K562 (cell line): ENCODE results near the gene SRGAP3. TPM values are rescaled to one million over a fixed set of nuclear protein-coding genes. Genes with fewer than 3 reads are reported as not detected.
A peak's percentile ranks its signal among the peaks of the same experiment; 100 is the strongest.

Source experiments
- ATAC-seq: fragments of 200-7000 bp; cut with Tn5 transposase; 3 replicates; pipeline ENCODE4 v1.9.1; 2020; ENCODE audit warnings: moderate library complexity
- BruUV-seq: library from RNA; stranded (reverse); fragments of 400-500 nt; replicated peaks from 2 replicates; lab custom pipeline; 2021; lab: Mats Ljungman, UMichigan
- CTCF ChIA-PET: fragments of 300-600 bp; formaldehyde crosslinking; extraction: SDS; loops from one replicate; lab custom pipeline; 2021; ENCODE audit warnings: low intra/inter-chr PET ratio; lab: Yijun Ruan, JAX
- POLR2A ChIA-PET: fragments of 300-600, 350-650 bp; sonication (Branson Sonifier 250); formaldehyde crosslinking; extraction: SDS; loops from one replicate; lab custom pipeline; 2021; ENCODE audit warnings: antibody characterized with exemption, inconsistent platforms; lab: Yijun Ruan, JAX
- DNase-seq, 4 experiments: peaks; one replicate each; pipeline versions ENCODE4 v3.0.0 to v3.0.0-alpha.2; 2011 to 2018; ENCODE audit warnings: low spot score in 3 of 4, mixed read lengths in 3 of 4; ENCODE audit errors: extremely low read depth in 1 of 4
- FAIRE-seq: peaks from 2 replicates; lab custom pipeline; 2011; peaks lifted over from hg19 to GRCh38; lab: Jason Lieb, UNC
- H2AFZ ChIP-seq: 2 replicates; pipeline ENCODE4 v1.6.0; 2011; ENCODE audit warnings: low read depth, low read length, control low read depth, inconsistent platforms
- H3K27ac ChIP-seq: fragments of 200-600 bp; 3 replicates; pipeline ENCODE4 v1.8.0; 2011; ENCODE audit warnings: low read depth, mild to moderate bottlenecking, control low read depth, inconsistent platforms, low read length, moderate library complexity, mixed read lengths; ENCODE audit errors: extremely low read depth
- H3K27me3 ChIP-seq, 2 experiments: fragments of 300-600 bp in 1 of 2; 2 replicates in 1 of 2; 3 replicates in 1 of 2; pipeline versions ENCODE4 v1.6.0 to v1.8.0; 2011; ENCODE audit warnings: inconsistent platforms in 2 of 2, low read length in 2 of 2, mild to moderate bottlenecking in 1 of 2, mixed read lengths in 1 of 2, moderate library complexity in 1 of 2; ENCODE audit not compliant: control insufficient read depth in 2 of 2, insufficient read depth in 2 of 2
- H3K36me3 ChIP-seq: fragments of 300-600 bp; 3 replicates; pipeline ENCODE4 v1.8.0; 2011; ENCODE audit warnings: mild to moderate bottlenecking, low read length, inconsistent platforms; ENCODE audit not compliant: control insufficient read depth, insufficient read depth
- H3K4me1 ChIP-seq, 2 experiments: fragments of 200-600 bp in 1 of 2; replicated peaks in 1 of 2; 2 replicates in 1 of 2; 3 replicates in 1 of 2; pipeline versions ENCODE4 v1.5.1 to v1.8.0; 2011; ENCODE audit warnings: inconsistent platforms in 2 of 2, low read length in 2 of 2, mild to moderate bottlenecking in 1 of 2, mixed read lengths in 1 of 2, moderate library complexity in 1 of 2; ENCODE audit not compliant: control insufficient read depth in 2 of 2, insufficient read depth in 2 of 2
- H3K4me2 ChIP-seq: 2 replicates; pipeline ENCODE4 v1.6.1; 2011; ENCODE audit warnings: low read length, control low read depth, inconsistent platforms, mixed read lengths; ENCODE audit not compliant: insufficient read depth
- H3K4me3 ChIP-seq: fragments of 200-600 bp; sonication (generic), shearing (Covaris generic); 2 replicates; pipeline ENCODE4 v1.5.1; 2016; ENCODE audit warnings: control low read depth, inconsistent platforms
- H3K79me2 ChIP-seq: fragments of 200-600 bp; 3 replicates; pipeline ENCODE4 v1.8.0; 2011; ENCODE audit warnings: low read length, inconsistent platforms; ENCODE audit not compliant: control insufficient read depth, insufficient read depth
- H3K9ac ChIP-seq, 2 experiments: 2 replicates each; pipeline versions ENCODE4 v1.6.0 to v1.6.1; 2011; ENCODE audit warnings: low read depth in 2 of 2, low read length in 2 of 2, control low read depth in 1 of 2, inconsistent platforms in 1 of 2, mild to moderate bottlenecking in 1 of 2, mixed read lengths in 1 of 2; ENCODE audit not compliant: insufficient read depth in 1 of 2
- H3K9me1 ChIP-seq: one replicate; pipeline ENCODE4 v1.6.0; 2011; ENCODE audit warnings: inconsistent platforms, mild to moderate bottlenecking, low read length, moderate library complexity; ENCODE audit not compliant: control insufficient read depth, insufficient read depth
- H3K9me3 ChIP-seq: replicated peaks from 2 replicates; pipeline ENCODE4 v1.5.1; 2011; ENCODE audit warnings: low read depth, low read length, inconsistent platforms; ENCODE audit not compliant: control insufficient read depth, insufficient read depth
- H4K20me1 ChIP-seq: replicated peaks from 2 replicates; pipeline ENCODE4 v1.6.1; 2011; ENCODE audit warnings: low read length, inconsistent platforms, mixed read lengths; ENCODE audit not compliant: control insufficient read depth, insufficient read depth
- FOSL1 ChIP-seq: fragments of 200-800 bp; sonication (Bioruptor generic); conservative IDR thresholded peaks from 2 replicates; pipeline ENCODE4 v1.6.1; 2016; ENCODE audit warnings: missing genetic modification characterization, missing compliant biosample characterization
- JUND ChIP-seq, 2 experiments: IDR thresholded peaks; 2 replicates in 1 of 2; 3 replicates in 1 of 2; pipeline ENCODE4 v1.6.1; 2011; ENCODE audit warnings: borderline replicate concordance in 2 of 2, low read depth in 2 of 2, low read length in 2 of 2, improper control_type of control experiment in 1 of 2, missing biosample characterization in 1 of 2, missing genetic modification characterization in 1 of 2, missing genetic modification reagents in 1 of 2
- RFX1 ChIP-seq: fragments of 450-650 bp; IDR thresholded peaks from 2 replicates; pipeline ENCODE4 v1.6.1; 2016; ENCODE audit warnings: mild to moderate bottlenecking, moderate library complexity
- ZNF253 ChIP-seq: fragments of 250-450 bp; sonication (Bioruptor Pico); conservative IDR thresholded peaks from 2 replicates; pipeline ENCODE4 v1.6.1; 2021; ENCODE audit warnings: mild to moderate bottlenecking
- ZNF407 ChIP-seq: fragments of 450-650 bp; IDR thresholded peaks from 2 replicates; pipeline ENCODE4 v1.6.1; 2016; ENCODE audit warnings: low read depth
- WGBS: fragments of 100-300 bp; shearing (Covaris generic); methylation state at CpG from one replicate; pipeline ENCODE4 v1.1.6; 2016; ENCODE audit warnings: low coverage, mixed read lengths; ENCODE audit not compliant: insufficient coverage; ENCODE audit errors: missing lambda C conversion rate; 5-methylcytosine and 5-hydroxymethylcytosine counted together
- in situ Hi-C: fragments of 300-500 bp; cut with MboI; formaldehyde crosslinking; loops from 4 replicates; pipeline ENCODE4 v1.15.0; 2018; ENCODE audit warnings: inconsistent platforms, mixed read lengths
- intact Hi-C: fragments of 100-400 bp; cut with micrococcal nuclease; formaldehyde crosslinking; loops from 2 replicates; pipeline ENCODE4 v1.14.2; 2022
- polyA plus RNA-seq, 8 experiments: library from polyadenylated mRNA; depleted of rRNA in 4 of 8; stranded (reverse) in 5 of 8; unstranded in 3 of 8; fragments of >200 nt; fragmentation: Nextera tagmentation in 2 of 8; fragmentation: Illumina TruSeq in 1 of 8; extraction: Ambion mirVana in 2 of 8; extraction: Trizol in 1 of 8; gene quantifications; 2 replicates each; pipeline versions ENCODE4 v1.2.1 to v1.2.3, GENCODE V29; 2011 to 2014; ENCODE audit warnings: inconsistent platforms in 1 of 8, missing spikeins in 1 of 8
- total RNA-seq, 7 experiments: library from RNA; depleted of rRNA in 6 of 7; stranded (reverse); fragments of >200 nt in 6 of 7; fragmentation: Illumina TruSeq in 2 of 7; extraction: Trizol in 2 of 7; gene quantifications; 2 replicates each; pipeline versions ENCODE4 v1.2.1 to v1.2.3, GENCODE V29; 2011 to 2021; ENCODE audit warnings: low replicate concordance in 1 of 7
- TF ChIP-seq, protein P1 (sequence below): sonication (generic); formaldehyde crosslinking; IDR thresholded peaks from 2 replicates; pipeline ENCODE4 v1.8.1; 2023; ENCODE audit warnings: mild to moderate bottlenecking, missing genetic modification reagents

Gene SRGAP3
- total and polyA plus RNA-seq, 9 of the 15 experiments (the other 6 are each of a cell fraction or from before 2014, with no cell fraction given), result 0.11 to 0.85 (median 0.35) TPM; not detected in 2

DNA sequence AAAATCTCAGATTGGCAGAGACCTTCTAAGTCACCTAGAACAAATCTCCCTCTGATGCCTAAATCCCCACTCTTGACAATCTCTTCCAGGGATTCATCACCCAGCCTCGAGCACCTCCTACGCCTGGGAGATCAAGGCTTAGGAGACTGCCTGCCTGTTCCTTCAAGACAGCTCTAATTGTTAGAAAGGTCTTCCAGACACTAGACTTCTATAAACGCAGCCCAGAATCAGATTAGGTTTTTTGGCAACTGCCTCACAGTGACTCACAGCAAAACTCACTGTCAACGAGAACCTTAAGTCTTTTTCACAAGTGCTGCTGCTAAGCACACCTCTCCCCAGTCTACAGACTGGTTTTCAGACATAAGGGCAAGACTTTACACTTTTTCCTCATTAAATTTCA is 23.1 kb downstream of the SRGAP3 start:
- no TSS peak for BruUV-seq
- TF ChIP-seq, protein P1, sequence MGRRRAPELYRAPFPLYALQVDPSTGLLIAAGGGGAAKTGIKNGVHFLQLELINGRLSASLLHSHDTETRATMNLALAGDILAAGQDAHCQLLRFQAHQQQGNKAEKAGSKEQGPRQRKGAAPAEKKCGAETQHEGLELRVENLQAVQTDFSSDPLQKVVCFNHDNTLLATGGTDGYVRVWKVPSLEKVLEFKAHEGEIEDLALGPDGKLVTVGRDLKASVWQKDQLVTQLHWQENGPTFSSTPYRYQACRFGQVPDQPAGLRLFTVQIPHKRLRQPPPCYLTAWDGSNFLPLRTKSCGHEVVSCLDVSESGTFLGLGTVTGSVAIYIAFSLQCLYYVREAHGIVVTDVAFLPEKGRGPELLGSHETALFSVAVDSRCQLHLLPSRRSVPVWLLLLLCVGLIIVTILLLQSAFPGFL (CRISPR knock-in tag), result 0 out of 2 replicates have a peak, but pooled peaks have one; percentile 24
- TF ChIP-seq FOSL1 (tag) (peak; percentile 84), ZNF253 (no peak), ZNF407 (no peak), JUND (IDR thresholded peaks at IDR 0.05; ENCODE audit: borderline replicate concordance, low read depth, low read length) (no peak), JUND (tag; IDR thresholded peaks at IDR 0.05; ENCODE audit: borderline replicate concordance, low read depth, low read length) (0 out of 3 replicates have a peak, but pooled peaks have one; percentile 20), RFX1 (no peak)
- H2AFZ ChIP-seq, result no peak overlapping the region
- no peaks in the 10 kb centered on the region for H3K9me3 ChIP-seq
- CTCF ChIA-PET, result no interaction called here
- H3K4me3 ChIP-seq, result no peak overlapping the region
- DNase-seq (no peak), ATAC-seq (no peak), FAIRE-seq (no peak)
- peaks cover 18 to 56% of the 10 kb centered on the region in 2 experiments for H3K27me3 ChIP-seq
- no peaks in the 10 kb centered on the region for H3K79me2 ChIP-seq
- no peaks in the 10 kb centered on the region for H3K9me1 ChIP-seq
- H3K4me2 ChIP-seq, result no peak overlapping the region
- H4K20me1 ChIP-seq, result no peaks in the 10 kb centered on the region; the same call in 1 of the 2 replicates
- 0% methylated on average over 4 of the region's 4 CpGs for WGBS
- H3K36me3 ChIP-seq, result no peaks in the 10 kb centered on the region
- H3K4me1 ChIP-seq, result peaks cover 0 to 6% of the 10 kb centered on the region in 2 experiments; a peak in 2 of 5 replicates
- H3K27ac ChIP-seq, result no peak overlapping the region
- intact Hi-C loops, result no loop called here
- no peak overlapping the region for H3K9ac ChIP-seq
- POLR2A ChIA-PET, result interaction anchor here (0.8 kb wide), 1 partner anchor 137 kb away, joined by 3 read pairs; the partner anchor contains the start of gene THUMPD3
- in situ Hi-C loops, result loop anchor here (5.0 kb wide), 1 partner anchor 76 kb away; no protein-coding TSS in a partner anchor
